ENCODE data around the gene TNKS1BP1. TPM values are rescaled to one million over a fixed set of nuclear protein-coding genes. Genes with fewer than 3 reads are reported as not detected.

The TNKS1BP1 gene
- total and polyA plus RNA-seq, 2 of the 8 experiments (the other 6 are each of a cell fraction or from before 2014, with no cell fraction given) = 50.0 to 122 TPM

DNA sequence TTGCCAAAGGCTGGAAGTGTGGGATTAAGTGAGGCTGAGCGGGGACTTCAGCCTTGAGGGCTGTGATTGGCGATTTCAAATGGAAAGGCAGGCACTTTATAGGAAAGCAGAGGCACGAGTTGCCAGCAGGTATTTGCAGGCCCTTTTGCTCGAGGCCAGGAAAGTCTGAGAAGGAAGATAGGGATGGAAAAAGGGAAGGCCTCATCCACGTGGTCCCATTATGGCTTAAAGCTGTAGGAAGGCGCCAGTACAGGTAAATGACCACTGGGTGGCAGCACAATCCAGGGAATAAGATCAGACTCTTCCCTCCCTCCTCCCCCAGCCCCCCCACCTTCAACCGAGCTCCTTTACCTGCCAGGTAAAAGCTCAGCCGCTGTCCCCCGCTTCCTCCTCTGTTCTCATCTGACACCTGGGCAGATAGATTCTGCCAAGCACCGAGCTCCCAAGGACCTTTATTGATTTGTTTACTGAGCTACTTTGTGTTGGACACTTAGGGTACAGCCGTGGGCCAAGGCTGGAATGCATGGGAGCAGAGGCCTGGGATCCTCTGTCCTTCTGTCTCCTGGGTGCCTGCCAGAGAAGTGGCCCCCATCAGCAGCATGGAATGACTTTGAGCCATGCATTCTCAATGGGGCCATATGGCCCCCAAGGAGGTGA, 20.9 kb upstream of the TNKS1BP1 start (continued):
- TF ChIP-seq CTBP2 (IDR thresholded peaks at IDR 0.05; ENCODE audit: borderline replicate concordance, insufficient read depth, insufficient read length, low read length) (no peak), MAFK (IDR thresholded peaks at IDR 0.05; ENCODE audit: low read depth, low read length) (no peak), SIN3A (conservative IDR thresholded peaks at IDR 0.05 in 1 of 2, IDR thresholded peaks at IDR 0.05 in 1 of 2; ENCODE audit: low read depth in 1 of 2, low read length in 2 of 2) (0 out of 4 replicates have a peak, but pooled peaks of 1 of the 2 experiments have one; percentile 59), GABPA (IDR thresholded peaks at IDR 0.05; ENCODE audit: borderline replicate concordance, insufficient read depth, low read length) (no peak), CTCF (IDR thresholded peaks at IDR 0.05; ENCODE audit: control extremely low read depth in 1 of 3, insufficient read depth in 1 of 3, low read depth in 1 of 3, low read length in 3 of 3) (peak; percentile 61 to 76 (median 73)), USF2 (IDR thresholded peaks at IDR 0.05; ENCODE audit: low read length) (peak; percentile 26; the same call in 1 of the 2 replicates)
